ENCODE results near the gene IFT172. TPM values are rescaled to one million over a fixed set of nuclear protein-coding genes. Genes with fewer than 3 reads are reported as not detected.

Gene IFT172
- total and polyA plus RNA-seq, 2 donors from 2014 or later, result 25.9 to 40.3 TPM

- no peak within 1 kb of the TSS for H3K4me3 ChIP-seq (ENCODE audit: low read length in 3 of 3)
- peaks cover 0 to 4% (median 0%) of the 10 kb centered on the region in 3 donors for H3K4me1 ChIP-seq (ENCODE audit: control insufficient read depth in 2 of 3, insufficient read depth in 2 of 3, low read depth in 1 of 3, low read length in 3 of 3)
- H3K36me3 ChIP-seq (ENCODE audit: control insufficient read depth in 2 of 3, insufficient read depth in 3 of 3, low read length in 3 of 3), result no peaks in the 10 kb centered on the region
- DNase-seq, result no peak
- TF ChIP-seq, protein P1, sequence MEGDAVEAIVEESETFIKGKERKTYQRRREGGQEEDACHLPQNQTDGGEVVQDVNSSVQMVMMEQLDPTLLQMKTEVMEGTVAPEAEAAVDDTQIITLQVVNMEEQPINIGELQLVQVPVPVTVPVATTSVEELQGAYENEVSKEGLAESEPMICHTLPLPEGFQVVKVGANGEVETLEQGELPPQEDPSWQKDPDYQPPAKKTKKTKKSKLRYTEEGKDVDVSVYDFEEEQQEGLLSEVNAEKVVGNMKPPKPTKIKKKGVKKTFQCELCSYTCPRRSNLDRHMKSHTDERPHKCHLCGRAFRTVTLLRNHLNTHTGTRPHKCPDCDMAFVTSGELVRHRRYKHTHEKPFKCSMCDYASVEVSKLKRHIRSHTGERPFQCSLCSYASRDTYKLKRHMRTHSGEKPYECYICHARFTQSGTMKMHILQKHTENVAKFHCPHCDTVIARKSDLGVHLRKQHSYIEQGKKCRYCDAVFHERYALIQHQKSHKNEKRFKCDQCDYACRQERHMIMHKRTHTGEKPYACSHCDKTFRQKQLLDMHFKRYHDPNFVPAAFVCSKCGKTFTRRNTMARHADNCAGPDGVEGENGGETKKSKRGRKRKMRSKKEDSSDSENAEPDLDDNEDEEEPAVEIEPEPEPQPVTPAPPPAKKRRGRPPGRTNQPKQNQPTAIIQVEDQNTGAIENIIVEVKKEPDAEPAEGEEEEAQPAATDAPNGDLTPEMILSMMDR (IDR thresholded peaks at IDR 0.05; ENCODE audit: borderline replicate concordance, extremely low read depth, insufficient read depth), result no peak
- no peaks in the 10 kb centered on the region for H3K9me3 ChIP-seq (ENCODE audit: control insufficient read depth in 2 of 3, insufficient read depth in 1 of 3, low read length in 3 of 3)
- intact Hi-C loops (cut with DNase I), result no loop called here
- no peak within 1 kb of the TSS for H3K27ac ChIP-seq (ENCODE audit: low read depth in 2 of 2, low read length in 2 of 2)
- H3K27me3 ChIP-seq (ENCODE audit: control insufficient read depth, insufficient read depth, low read length), result peaks cover 3% of the 10 kb centered on the region
- FAIRE-seq, result no peak
- no peak within 1 kb of the TSS for H3K9ac ChIP-seq (ENCODE audit: low read length in 3 of 3)
Measured at GRCh38 chr2:27496357-27497287, 7.1 kb upstream of the IFT172 start, which contains the start of gene GCKR. Gene GCKR, plus strand, starts transcription at chr2:27496839. Its CDS starts 66 bp downstream, at chr2:27496905.

DNA sequence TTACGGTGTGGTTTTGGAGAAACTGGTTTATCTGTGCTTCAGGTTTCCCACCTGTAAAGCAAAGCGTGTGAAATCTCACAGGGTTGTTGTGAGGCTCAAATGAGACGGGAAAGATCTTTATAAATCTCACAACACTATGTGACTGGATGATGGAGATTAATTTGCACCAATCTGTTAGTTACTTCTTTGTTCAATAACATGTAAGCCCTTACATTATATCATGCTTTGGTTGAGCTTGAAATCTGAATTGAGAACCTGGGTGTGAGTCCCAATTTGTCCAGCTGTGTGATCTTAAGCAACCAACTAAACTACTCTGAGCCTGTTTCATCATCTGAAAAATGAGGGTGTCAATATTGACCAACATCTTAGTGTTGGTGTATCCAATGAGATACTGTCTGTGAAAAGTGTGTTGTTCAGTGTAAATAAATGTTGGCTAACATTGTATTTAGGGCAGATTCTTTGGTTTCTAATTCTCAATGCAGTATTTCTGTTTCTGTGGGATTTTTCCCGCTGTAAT, 6.4 kb upstream of the IFT172 start:
- H3K9me3 ChIP-seq (ENCODE audit: control insufficient read depth in 2 of 3, insufficient read depth in 1 of 3, low read length in 3 of 3), result no peaks in the 10 kb centered on the region
- intact Hi-C loops (cut with DNase I), result no loop called here

DNA sequence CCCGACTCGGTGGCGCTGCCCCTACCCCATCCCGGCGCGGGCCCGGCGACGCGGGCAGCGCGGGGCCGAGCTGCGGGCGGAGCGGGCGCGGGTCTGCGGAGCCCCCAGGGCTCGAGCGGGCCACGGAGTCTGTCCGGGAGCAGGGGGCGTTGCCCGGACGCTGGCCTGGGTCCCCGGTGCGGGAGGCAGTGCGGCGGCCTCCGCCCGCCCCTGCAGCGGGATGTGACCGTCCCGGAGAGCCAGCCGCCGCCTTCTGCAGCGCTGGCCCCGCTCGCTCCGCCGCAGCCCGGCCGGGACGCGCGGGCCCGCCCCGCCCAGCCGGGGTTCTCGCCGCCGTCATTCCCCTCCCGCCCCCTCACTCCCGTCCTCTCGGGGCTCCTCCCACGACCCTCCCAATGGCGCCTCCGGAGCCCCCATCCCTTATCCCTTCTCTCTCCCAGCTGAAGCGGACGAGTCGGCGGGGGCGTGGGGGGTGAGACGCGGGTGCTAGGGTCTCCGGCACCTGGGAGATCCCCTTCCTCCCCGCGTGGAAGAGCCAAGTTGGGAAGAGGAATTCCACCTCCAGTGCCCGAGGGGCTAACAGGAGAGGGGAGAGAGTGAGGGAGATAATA, 5.5 kb upstream of the IFT172 start, which contains the start of gene FNDC4:
TSS of gene FNDC4 (minus strand) at position 257 of the 611 bp plus-strand sequence. CDS start 521 bp downstream, outside the sequence.
- no peak for FAIRE-seq
- Histone ChIP-seq H3K9ac (ENCODE audit: low read length in 3 of 3) (peak within 1 kb of the TSS in 2 of 3 donors; percentile 32 to 56), H3K27me3 (ENCODE audit: control insufficient read depth, insufficient read depth, low read length) (peaks cover 3% of the 10 kb centered on the region), H3K4me3 (ENCODE audit: low read length in 3 of 3) (peak within 1 kb of the TSS; percentile 53 to 58 (median 53)), H3K36me3 (ENCODE audit: control insufficient read depth in 2 of 3, insufficient read depth in 3 of 3, low read length in 3 of 3) (no peaks in the 10 kb centered on the region), H3K9me3 (ENCODE audit: control insufficient read depth in 2 of 3, insufficient read depth in 1 of 3, low read length in 3 of 3) (no peaks in the 10 kb centered on the region), H3K27ac (ENCODE audit: low read depth in 2 of 2, low read length in 2 of 2) (no peak within 1 kb of the TSS), H3K4me1 (ENCODE audit: control insufficient read depth in 2 of 3, insufficient read depth in 2 of 3, low read depth in 1 of 3, low read length in 3 of 3) (peaks cover 2 to 5% (median 2%) of the 10 kb centered on the region in 3 donors)
- TF ChIP-seq, protein P1 (IDR thresholded peaks at IDR 0.05; ENCODE audit: borderline replicate concordance, extremely low read depth, insufficient read depth), result no peak
- intact Hi-C loops (cut with DNase I), result no loop called here
- peak; percentile 33 to 76 (median 57) for DNase-seq

More for the DNA sequence above, 6.4 kb upstream of the IFT172 start:
- Histone ChIP-seq H3K27me3 (ENCODE audit: control insufficient read depth, insufficient read depth, low read length) (peaks cover 3% of the 10 kb centered on the region), H3K9ac (ENCODE audit: low read length in 3 of 3) (no peak overlapping the region), H3K27ac (ENCODE audit: low read depth in 2 of 2, low read length in 2 of 2) (no peak overlapping the region), H3K4me3 (ENCODE audit: low read length in 3 of 3) (no peak overlapping the region), H3K36me3 (ENCODE audit: control insufficient read depth in 2 of 3, insufficient read depth in 3 of 3, low read length in 3 of 3) (no peaks in the 10 kb centered on the region), H3K4me1 (ENCODE audit: control insufficient read depth in 2 of 3, insufficient read depth in 2 of 3, low read depth in 1 of 3, low read length in 3 of 3) (peaks cover 0 to 4% (median 0%) of the 10 kb centered on the region in 3 donors)
- TF ChIP-seq, protein P1 (IDR thresholded peaks at IDR 0.05; ENCODE audit: borderline replicate concordance, extremely low read depth, insufficient read depth), result no peak
- DNase-seq, result no peak
- FAIRE-seq, result no peak

Measured in kidney (tissue), 14 donors.